HFF-Myc (cell line): ENCODE data around the gene CCT6A.
"Not testable (repeated sequence)": the region's sequence is repeated elsewhere in the genome, so short reads cannot be mapped to it uniquely, and the experiment has no call there.

ENCODE experiments used
- DNase-seq: peaks from one replicate; pipeline ENCODE4 v3.0.0-alpha.2; 2011; ENCODE audit warnings: low read depth; ENCODE audit errors: extremely low read depth
- H3K4me3 ChIP-seq: replicated peaks from 2 replicates; pipeline ENCODE4 v1.5.1; 2011; ENCODE audit warnings: low read depth, mild to moderate bottlenecking, control low read depth, low read length
- CTCF ChIP-seq: IDR thresholded peaks from 2 replicates; pipeline ENCODE4 v1.5.1; 2012; ENCODE audit warnings: mild to moderate bottlenecking, low read depth, low read length, control low read depth; ENCODE audit errors: missing control alignments

CCT6A gene

GRCh38 chr7:56046721-56047445 is 4.7 kb upstream of the CCT6A start:
- peak; percentile 74 for DNase-seq
- no peak overlapping the region for H3K4me3 ChIP-seq
- no peak for TF ChIP-seq CTCF

GRCh38 chr7:56047446-56048116 is 4.0 kb upstream of the CCT6A start:
- DNase-seq, H3K4me3 ChIP-seq: not testable (repeated sequence)

GRCh38 chr7:56048245-56048644 is 3.3 kb upstream of the CCT6A start:
- H3K4me3 ChIP-seq = no peak overlapping the region
- no peak for TF ChIP-seq CTCF
- DNase-seq = no peak

- not testable (repeated sequence) for DNase-seq, H3K4me3 ChIP-seq
These were observed 2.8 kb upstream of the CCT6A start for GRCh38 chr7:56048763-56049162.

GRCh38 chr7:56051053-56051338 is 569 bp upstream of the CCT6A start:
- no peak for TF ChIP-seq CTCF
- H3K4me3 ChIP-seq = peak overlapping the region; percentile 96
- no peak for DNase-seq

- no peak for TF ChIP-seq CTCF
- H3K4me3 ChIP-seq = peak overlapping the region; percentile 96
- DNase-seq = no peak
These were observed 1.8 kb downstream of the CCT6A start for GRCh38 chr7:56053379-56053778.

GRCh38 chr7:56053993-56054392 is 2.4 kb downstream of the CCT6A start:
- DNase-seq = no peak
- H3K4me3 ChIP-seq = peak overlapping the region; percentile 96
- no peak for TF ChIP-seq CTCF

- DNase-seq = no peak
- no peak for TF ChIP-seq CTCF
- no peak overlapping the region for H3K4me3 ChIP-seq
These were observed 10.8 kb downstream of the CCT6A start for GRCh38 chr7:56062382-56062781.
